H9 (cell line): ENCODE data around the gene SYNPO2. TPM values are rescaled to one million over a fixed set of nuclear protein-coding genes. Genes with fewer than 3 reads are reported as not detected.
"Not testable (repeated sequence)": the region's sequence is repeated elsewhere in the genome, so short reads cannot be mapped to it uniquely, and the experiment has no call there.

Experiments used
- DNase-seq: peaks from one replicate; pipeline ENCODE4 v3.0.0-alpha.2; 2017
- H2AFZ ChIP-seq: one replicate; pipeline ENCODE4 v1.6.1; 2013; ENCODE audit warnings: mild to moderate bottlenecking, low read length, control low read depth, moderate library complexity
- H2AK5ac ChIP-seq: 2 replicates; pipeline ENCODE4 v1.6.1; 2013; ENCODE audit warnings: low read length, control low read depth, mixed read lengths; ENCODE audit not compliant: insufficient read length
- H2BK120ac ChIP-seq: one replicate; pipeline ENCODE4 v1.6.1; 2013; ENCODE audit warnings: low read depth, mild to moderate bottlenecking, low read length, control low read depth, inconsistent platforms; ENCODE audit not compliant: poor library complexity, severe bottlenecking
- H2BK12ac ChIP-seq: 2 replicates; pipeline ENCODE4 v1.6.1; 2013; ENCODE audit warnings: low read length, control low read depth, mixed read lengths, low read depth; ENCODE audit not compliant: insufficient read length
- H2BK15ac ChIP-seq: 2 replicates; pipeline ENCODE4 v1.6.1; 2013; ENCODE audit warnings: low read depth, low read length, control low read depth
- H2BK20ac ChIP-seq: one replicate; pipeline ENCODE4 v1.6.1; 2013; ENCODE audit warnings: low read depth, mild to moderate bottlenecking, low read length, control low read depth, inconsistent platforms; ENCODE audit not compliant: poor library complexity, severe bottlenecking
- H2BK5ac ChIP-seq: 2 replicates; pipeline ENCODE4 v1.6.1; 2013; ENCODE audit warnings: low read length, control low read depth, mixed read lengths; ENCODE audit not compliant: insufficient read length
- H3K14ac ChIP-seq: 2 replicates; pipeline ENCODE4 v1.6.1; 2013; ENCODE audit warnings: low read length, control low read depth; ENCODE audit not compliant: insufficient read depth
- H3K18ac ChIP-seq: 2 replicates; pipeline ENCODE4 v1.6.1; 2013; ENCODE audit warnings: low read depth, mild to moderate bottlenecking, mixed read lengths, low read length, control low read depth; ENCODE audit not compliant: insufficient read length
- H3K23ac ChIP-seq: 2 replicates; pipeline ENCODE4 v1.6.1; 2013; ENCODE audit warnings: low read length, control low read depth, mixed read lengths, low read depth; ENCODE audit not compliant: insufficient read length
- H3K23me2 ChIP-seq: 2 replicates; pipeline ENCODE4 v1.6.1; 2013; ENCODE audit warnings: low read depth, mild to moderate bottlenecking, mixed read lengths, low read length, control low read depth; ENCODE audit not compliant: insufficient read length, poor library complexity, severe bottlenecking
- H3K27ac ChIP-seq: 2 replicates; pipeline ENCODE4 v1.5.1; 2013; ENCODE audit warnings: low read length, control low read depth, mixed read lengths, low read depth; ENCODE audit not compliant: insufficient read length
- H3K27me3 ChIP-seq: 2 replicates; pipeline ENCODE4 v1.6.1; 2013; ENCODE audit warnings: low read length, control low read depth, inconsistent platforms; ENCODE audit not compliant: insufficient read depth
- H3K4ac ChIP-seq: 2 replicates; pipeline ENCODE4 v1.6.1; 2013; ENCODE audit warnings: low read depth, mild to moderate bottlenecking, control low read depth, inconsistent platforms, low read length, moderate library complexity
- H3K4me1 ChIP-seq: 2 replicates; pipeline ENCODE4 v1.6.1; 2013; ENCODE audit warnings: low read length, control low read depth, inconsistent platforms; ENCODE audit not compliant: insufficient read depth
- H3K4me2 ChIP-seq: 2 replicates; pipeline ENCODE4 v1.6.1; 2013; ENCODE audit warnings: low read length, control low read depth, mixed read lengths; ENCODE audit not compliant: insufficient read length, insufficient read depth
- H3K56ac ChIP-seq: 2 replicates; pipeline ENCODE4 v1.6.1; 2013; ENCODE audit warnings: low read depth, mild to moderate bottlenecking, mixed read lengths, low read length, control low read depth; ENCODE audit not compliant: insufficient read length
- H3K79me1 ChIP-seq: 2 replicates; pipeline ENCODE4 v1.6.1; 2013; ENCODE audit warnings: low read depth, mild to moderate bottlenecking, moderate library complexity, low read length, control low read depth, inconsistent platforms; ENCODE audit not compliant: insufficient read depth, poor library complexity, severe bottlenecking
- H3K79me2 ChIP-seq: 2 replicates; pipeline ENCODE4 v1.6.1; 2013; ENCODE audit warnings: low read length, control low read depth, inconsistent platforms; ENCODE audit not compliant: insufficient read depth
- H3K9ac ChIP-seq: 2 replicates; pipeline ENCODE4 v1.6.1; 2013; ENCODE audit warnings: low read length, control low read depth, mixed read lengths; ENCODE audit not compliant: insufficient read length; ENCODE audit errors: extremely low read depth
- H3K9me3 ChIP-seq: one replicate; pipeline ENCODE4 v1.6.1; 2013; ENCODE audit warnings: low read depth, low read length, inconsistent platforms; ENCODE audit not compliant: control insufficient read depth
- H3T11ph ChIP-seq: one replicate; pipeline ENCODE4 v1.6.1; 2013; ENCODE audit warnings: mild to moderate bottlenecking, low read length, control low read depth, inconsistent platforms
- H4K20me1 ChIP-seq: one replicate; pipeline ENCODE4 v1.6.1; 2013; ENCODE audit not compliant: control insufficient read depth, insufficient read length, insufficient read depth
- H4K5ac ChIP-seq: 2 replicates; pipeline ENCODE4 v1.6.1; 2013; ENCODE audit warnings: low read depth, mild to moderate bottlenecking, mixed read lengths, low read length, control low read depth; ENCODE audit not compliant: insufficient read length
- H4K8ac ChIP-seq: replicated peaks from 2 replicates; pipeline ENCODE4 v1.6.1; 2013; ENCODE audit warnings: low read length, control low read depth, mixed read lengths, low read depth; ENCODE audit not compliant: insufficient read length
- H4K91ac ChIP-seq: 2 replicates; pipeline ENCODE4 v1.6.1; 2013; ENCODE audit warnings: low read depth, mild to moderate bottlenecking, moderate library complexity, mixed read lengths, low read length, control low read depth; ENCODE audit not compliant: insufficient read length
- H3K27ac Mint-ChIP-seq, 3 experiments: 2 replicates in 2 of 3; 3 replicates in 1 of 3; pipeline ENCODE4 v1.8.0; 2020 to 2021; ENCODE audit warnings: mixed read lengths in 3 of 3, mild to moderate bottlenecking in 1 of 3, moderate library complexity in 1 of 3
- H3K27me3 Mint-ChIP-seq: 2 replicates; pipeline ENCODE4 v1.8.0; 2021; ENCODE audit warnings: low read depth, mild to moderate bottlenecking, moderate library complexity, mixed read lengths
- H3K36me3 Mint-ChIP-seq, 3 experiments: 2 replicates in 2 of 3; 3 replicates in 1 of 3; pipeline ENCODE4 v1.8.0; 2020 to 2021; ENCODE audit warnings: low read depth in 3 of 3, mixed read lengths in 3 of 3; ENCODE audit not compliant: insufficient read depth in 1 of 3
- H3K4me1 Mint-ChIP-seq, 2 experiments: 2 replicates each; pipeline ENCODE4 v1.8.0; 2020; ENCODE audit warnings: mixed read lengths in 2 of 2
- H3K4me3 Mint-ChIP-seq, 2 experiments: 2 replicates in 1 of 2; 3 replicates in 1 of 2; pipeline ENCODE4 v1.8.0; 2020 to 2021; ENCODE audit warnings: mild to moderate bottlenecking in 2 of 2, mixed read lengths in 2 of 2, moderate library complexity in 1 of 2
- H3K9me3 Mint-ChIP-seq, 2 experiments: 2 replicates in 1 of 2; 3 replicates in 1 of 2; pipeline ENCODE4 v1.8.0; 2020; ENCODE audit warnings: mild to moderate bottlenecking in 2 of 2, mixed read lengths in 2 of 2, moderate library complexity in 1 of 2
- WGBS: extraction: QIAGEN DNeasy Blood & Tissue Kit; methylation state at CpG from one replicate; pipeline ENCODE4 v1.1.7; 2013; ENCODE audit warnings: missing lambda C conversion rate, low lambda C conversion rate, mixed read lengths; ENCODE audit not compliant: insufficient read length; ENCODE audit errors: extremely low coverage; 5-methylcytosine and 5-hydroxymethylcytosine counted together
- total RNA-seq: library from RNA; stranded (reverse); gene quantifications from 2 replicates; pipeline ENCODE4 v1.2.1, GENCODE V29; 2021
- TF ChIP-seq, protein P1 (sequence below): fragments of 200-600 bp; sonication (generic); conservative IDR thresholded peaks from 3 replicates; pipeline ENCODE4 v1.8.0; 2021; ENCODE audit warnings: antibody characterized with exemption, mild to moderate bottlenecking

Gene SYNPO2
- total RNA-seq, 1 experiment from 2014 or later = 1.1 TPM

DNA sequence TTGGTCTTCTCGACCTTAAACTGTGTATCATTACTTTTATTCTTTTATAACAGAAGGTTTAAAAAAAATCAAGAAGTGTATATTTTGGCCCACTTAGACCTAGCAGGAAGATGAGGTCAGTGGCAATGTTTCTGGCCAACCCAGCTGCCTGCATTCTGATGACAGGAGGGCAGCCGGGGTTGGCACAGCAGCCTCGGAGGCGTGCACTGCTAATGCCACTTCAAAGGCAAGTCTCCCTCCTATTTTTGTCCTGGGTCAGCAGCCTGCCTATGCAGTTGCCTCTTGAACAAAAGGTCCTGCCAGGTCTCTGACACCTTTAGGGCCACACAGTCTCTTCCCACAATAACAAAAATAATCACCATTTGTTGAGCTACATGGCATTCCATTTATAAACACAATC, 157.6 kb downstream of the SYNPO2 start:
- H3K14ac ChIP-seq = no peak overlapping the region
- no peak overlapping the region for H2AK5ac ChIP-seq
- H3K9me3 Mint-ChIP-seq = no peaks in the 10 kb centered on the region
- H3K4me1 Mint-ChIP-seq = peaks cover 19 to 21% of the 10 kb centered on the region in 2 experiments
- TF ChIP-seq, protein P1, sequence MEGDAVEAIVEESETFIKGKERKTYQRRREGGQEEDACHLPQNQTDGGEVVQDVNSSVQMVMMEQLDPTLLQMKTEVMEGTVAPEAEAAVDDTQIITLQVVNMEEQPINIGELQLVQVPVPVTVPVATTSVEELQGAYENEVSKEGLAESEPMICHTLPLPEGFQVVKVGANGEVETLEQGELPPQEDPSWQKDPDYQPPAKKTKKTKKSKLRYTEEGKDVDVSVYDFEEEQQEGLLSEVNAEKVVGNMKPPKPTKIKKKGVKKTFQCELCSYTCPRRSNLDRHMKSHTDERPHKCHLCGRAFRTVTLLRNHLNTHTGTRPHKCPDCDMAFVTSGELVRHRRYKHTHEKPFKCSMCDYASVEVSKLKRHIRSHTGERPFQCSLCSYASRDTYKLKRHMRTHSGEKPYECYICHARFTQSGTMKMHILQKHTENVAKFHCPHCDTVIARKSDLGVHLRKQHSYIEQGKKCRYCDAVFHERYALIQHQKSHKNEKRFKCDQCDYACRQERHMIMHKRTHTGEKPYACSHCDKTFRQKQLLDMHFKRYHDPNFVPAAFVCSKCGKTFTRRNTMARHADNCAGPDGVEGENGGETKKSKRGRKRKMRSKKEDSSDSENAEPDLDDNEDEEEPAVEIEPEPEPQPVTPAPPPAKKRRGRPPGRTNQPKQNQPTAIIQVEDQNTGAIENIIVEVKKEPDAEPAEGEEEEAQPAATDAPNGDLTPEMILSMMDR = no peak
- no peaks in the 10 kb centered on the region for H3K27me3 ChIP-seq
- no peak overlapping the region for H4K8ac ChIP-seq
- no peak overlapping the region for H2BK15ac ChIP-seq
- H2BK120ac ChIP-seq = no peak overlapping the region
- H4K20me1 ChIP-seq = no peaks in the 10 kb centered on the region
- no peaks in the 10 kb centered on the region for H3K79me1 ChIP-seq
- no peak overlapping the region for H2AFZ ChIP-seq
- H3K27ac ChIP-seq = no peak overlapping the region
- no peak overlapping the region for H4K91ac ChIP-seq
- no peaks in the 10 kb centered on the region for H3K27me3 Mint-ChIP-seq
- no peak overlapping the region for H3K4ac ChIP-seq
- no peaks in the 10 kb centered on the region for H3K36me3 Mint-ChIP-seq
- H3K79me2 ChIP-seq = no peaks in the 10 kb centered on the region
- no peak overlapping the region for H3T11ph ChIP-seq
- WGBS = no CpG with 5 or more reads among the region's 4 CpGs
- no peak overlapping the region for H2BK12ac ChIP-seq
- H3K4me3 Mint-ChIP-seq = no peak overlapping the region
- no peak overlapping the region for H4K5ac ChIP-seq
- no peak overlapping the region for H3K23ac ChIP-seq
- no peak overlapping the region for H3K4me2 ChIP-seq
- no peak overlapping the region for H3K9ac ChIP-seq
- DNase-seq = no peak
- no peaks in the 10 kb centered on the region for H3K9me3 ChIP-seq
- no peak overlapping the region for H2BK5ac ChIP-seq
- H3K27ac Mint-ChIP-seq = no peak overlapping the region
- H3K56ac ChIP-seq = no peak overlapping the region
- H3K18ac ChIP-seq = no peak overlapping the region
- H2BK20ac ChIP-seq = no peak overlapping the region
- no peaks in the 10 kb centered on the region for H3K23me2 ChIP-seq
- no peaks in the 10 kb centered on the region; the same call in 1 of the 2 replicates for H3K4me1 ChIP-seq

DNA sequence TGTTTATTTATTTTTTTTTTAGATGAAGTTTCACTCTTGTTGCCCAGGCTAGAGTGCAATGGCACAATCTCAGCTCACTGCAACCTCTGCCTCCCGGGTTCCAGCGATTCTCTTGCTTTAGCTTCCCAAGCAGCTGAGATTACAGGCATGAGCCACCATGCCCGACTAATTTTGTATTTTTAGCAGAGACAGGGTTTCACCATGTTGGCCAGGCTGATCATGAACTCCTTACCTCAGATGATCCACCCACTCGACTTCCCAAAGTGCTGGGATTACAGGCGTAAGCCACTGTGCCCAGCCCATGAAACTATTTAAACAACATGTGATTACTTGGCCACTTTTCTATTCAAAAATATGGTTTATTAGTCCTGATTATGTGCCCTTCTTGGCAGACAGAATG, 158.4 kb downstream of the SYNPO2 start:
- WGBS = no CpG with 5 or more reads among the region's 5 CpGs
- H3K4me1 Mint-ChIP-seq = peaks cover 13 to 14% of the 10 kb centered on the region in 2 experiments
- H3K79me1 ChIP-seq, H3K23me2 ChIP-seq, H2AK5ac ChIP-seq, H4K5ac ChIP-seq, H3K9me3 Mint-ChIP-seq, H3K9me3 ChIP-seq, H3K36me3 Mint-ChIP-seq, H3K27ac ChIP-seq, H3K4me3 Mint-ChIP-seq, H3K27me3 Mint-ChIP-seq, H2BK12ac ChIP-seq, H3K27ac Mint-ChIP-seq, DNase-seq, H3K23ac ChIP-seq, H2BK5ac ChIP-seq, H2AFZ ChIP-seq, H3K79me2 ChIP-seq, H3K4me1 ChIP-seq, H3K9ac ChIP-seq, H2BK120ac ChIP-seq, H2BK15ac ChIP-seq, H3K56ac ChIP-seq, H3K4me2 ChIP-seq, H2BK20ac ChIP-seq, H4K91ac ChIP-seq, H3K14ac ChIP-seq, H4K8ac ChIP-seq, H3K27me3 ChIP-seq, H4K20me1 ChIP-seq, H3K4ac ChIP-seq, H3K18ac ChIP-seq, H3T11ph ChIP-seq: not testable (repeated sequence)
